GM04504 (cell line): Measurements from ENCODE around the gene HDAC10.
A peak's percentile ranks its signal among the peaks of the same experiment; 100 is the strongest.

ENCODE experiments used
- DNase-seq: peaks from one replicate; pipeline ENCODE4 v3.0.0-alpha.2; 2012; ENCODE audit warnings: low read depth

The HDAC10 gene

GRCh38 chr22:50255607-50256006 is 4.5 kb upstream of the HDAC10 start:
- DNase-seq: no peak

GRCh38 chr22:50255099-50255498 is 4.0 kb upstream of the HDAC10 start:
- no peak for DNase-seq

GRCh38 chr22:50253941-50254340 is 2.9 kb upstream of the HDAC10 start:
- DNase-seq: no peak

GRCh38 chr22:50253046-50253915 is 2.2 kb upstream of the HDAC10 start:
- no peak for DNase-seq

GRCh38 chr22:50252082-50253045 is 1.3 kb upstream of the HDAC10 start:
- no peak for DNase-seq

GRCh38 chr22:50251477-50252081 is 514 bp upstream of the HDAC10 start:
- DNase-seq: no peak

- no peak for DNase-seq
Measured at GRCh38 chr22:50250249-50250554, 863 bp downstream of the HDAC10 start.

GRCh38 chr22:50249341-50250248 is 1.5 kb downstream of the HDAC10 start:
- no peak for DNase-seq

GRCh38 chr22:50248196-50249081 is 2.6 kb downstream of the HDAC10 start:
- no peak for DNase-seq

GRCh38 chr22:50247748-50248147 is 3.3 kb downstream of the HDAC10 start:
- no peak for DNase-seq

- DNase-seq: no peak
Measured at GRCh38 chr22:50246242-50247175, 4.6 kb downstream of the HDAC10 start.

- DNase-seq: no peak
Measured at GRCh38 chr22:50245214-50246072, 5.6 kb downstream of the HDAC10 start.

GRCh38 chr22:50244420-50245213 is 6.4 kb downstream of the HDAC10 start, which contains the start of gene TUBGCP6:
Gene TUBGCP6, minus strand, starts transcription at chr22:50245023. Its CDS starts 564 bp downstream, at chr22:50244459.
- DNase-seq: peak; percentile 83

- no peak for DNase-seq
Measured at GRCh38 chr22:50243685-50244419, 7.2 kb downstream of the HDAC10 start.

- no peak for DNase-seq
Measured at GRCh38 chr22:50242406-50242949, 8.6 kb downstream of the HDAC10 start.

- DNase-seq: no peak
Measured at GRCh38 chr22:50238755-50239154, 12.3 kb downstream of the HDAC10 start.
